NCI-H748 (cell line): ENCODE data around the gene FXN.
"Not testable (repeated sequence)": the region's sequence is repeated elsewhere in the genome, so short reads cannot be mapped to it uniquely, and the experiment has no call there.

ENCODE experiments used
- DNase-seq: peaks from one replicate; lab custom pipeline; 2025; ENCODE audit not compliant: unreplicated experiment; lab: John Stamatoyannopoulos, UW

FXN gene

DNA sequence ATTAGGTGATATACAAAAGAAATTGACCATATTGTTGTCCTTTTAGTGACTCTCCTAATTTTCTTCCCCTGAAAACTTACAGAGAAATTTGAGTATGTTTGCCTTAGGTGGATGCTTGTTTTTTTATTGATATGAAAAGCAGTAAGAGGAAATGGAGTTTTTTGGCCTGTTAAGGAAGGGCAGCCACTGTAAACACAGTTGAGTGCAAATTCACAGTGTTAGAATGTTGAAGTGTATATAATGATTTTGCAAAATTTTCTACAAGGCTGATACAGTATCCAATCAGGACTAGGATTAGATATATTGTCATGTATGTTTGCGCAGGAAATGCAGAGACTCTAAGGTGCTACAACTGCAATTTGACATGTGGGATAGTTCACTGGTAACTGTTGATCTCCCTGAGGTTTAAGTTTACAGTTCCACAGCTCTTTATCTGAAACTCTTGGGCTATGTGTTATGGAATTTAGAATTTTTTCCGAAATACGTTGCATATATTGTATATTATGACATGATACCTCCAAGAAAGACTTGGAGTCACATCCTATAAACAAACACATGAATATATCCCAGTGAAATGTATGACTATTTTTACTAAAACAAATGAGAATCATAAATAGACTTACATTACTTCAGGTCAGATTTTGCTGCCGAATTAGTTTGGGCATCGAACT, 62.5 kb downstream of the FXN start:
- no peak for DNase-seq

DNA sequence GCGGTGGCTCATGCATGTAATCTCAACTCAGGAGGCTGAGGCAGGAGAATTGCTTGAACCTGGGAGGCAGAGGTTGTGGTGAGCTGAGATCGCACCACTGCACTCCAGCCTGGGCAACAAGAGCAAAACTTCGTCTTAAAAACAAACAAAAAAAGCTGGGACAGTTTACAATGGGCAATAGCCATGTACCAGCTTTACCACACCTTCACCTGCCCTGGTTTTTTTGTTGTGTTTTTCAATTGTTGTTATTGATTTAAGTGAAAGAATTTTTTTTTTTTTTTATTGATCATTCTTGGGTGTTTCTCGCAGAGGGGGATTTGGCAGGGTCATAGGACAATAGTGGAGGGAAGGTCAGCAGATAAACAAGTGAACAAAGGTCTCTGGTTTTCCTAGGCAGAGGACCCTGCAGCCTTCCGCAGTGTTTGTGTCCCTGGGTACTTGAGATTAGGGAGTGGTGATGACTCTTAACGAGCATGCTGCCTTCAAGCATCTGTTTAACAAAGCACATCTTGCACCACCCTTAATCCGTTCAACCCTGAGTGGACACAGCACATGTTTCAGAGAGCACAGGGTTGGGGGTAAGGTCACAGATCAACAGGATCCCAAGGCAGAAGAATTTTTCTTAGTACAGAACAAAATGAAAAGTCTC, 67.9 kb downstream of the FXN start:
- DNase-seq: peak; percentile 42

DNA sequence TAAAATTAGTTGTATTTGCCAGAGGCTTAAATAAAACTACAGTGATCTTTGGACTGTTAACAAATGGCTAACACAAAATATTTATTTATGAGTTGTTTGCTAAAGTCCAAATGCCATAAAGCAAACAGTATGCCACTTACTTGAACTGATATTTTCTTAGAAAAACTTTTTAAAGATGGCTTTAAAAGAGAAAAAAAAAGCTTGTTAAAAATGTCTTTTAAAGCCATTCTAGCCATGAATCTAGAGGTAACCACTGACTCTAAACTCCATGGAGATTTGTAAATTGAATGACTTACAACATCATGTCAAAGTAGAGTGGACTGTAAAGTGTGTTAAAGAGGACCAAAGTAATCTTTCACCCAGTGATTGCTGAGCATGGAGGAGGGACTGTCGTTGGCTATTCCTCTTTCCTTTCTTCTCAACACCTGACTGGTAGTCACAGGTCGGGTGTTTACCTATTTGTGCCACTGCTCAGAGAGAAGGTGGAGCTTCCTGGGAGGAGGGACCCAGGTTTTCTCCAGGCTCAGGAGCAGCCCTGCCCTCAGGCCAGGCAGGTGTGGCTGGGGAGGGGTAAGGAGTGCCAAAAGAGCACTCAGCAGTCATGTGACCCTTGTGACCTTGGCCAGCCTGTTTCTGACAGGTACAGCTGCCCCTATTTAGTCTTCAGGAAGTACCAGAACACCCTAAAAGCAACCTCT, 69.4 kb downstream of the FXN start:
- DNase-seq: peak; percentile 89

DNA sequence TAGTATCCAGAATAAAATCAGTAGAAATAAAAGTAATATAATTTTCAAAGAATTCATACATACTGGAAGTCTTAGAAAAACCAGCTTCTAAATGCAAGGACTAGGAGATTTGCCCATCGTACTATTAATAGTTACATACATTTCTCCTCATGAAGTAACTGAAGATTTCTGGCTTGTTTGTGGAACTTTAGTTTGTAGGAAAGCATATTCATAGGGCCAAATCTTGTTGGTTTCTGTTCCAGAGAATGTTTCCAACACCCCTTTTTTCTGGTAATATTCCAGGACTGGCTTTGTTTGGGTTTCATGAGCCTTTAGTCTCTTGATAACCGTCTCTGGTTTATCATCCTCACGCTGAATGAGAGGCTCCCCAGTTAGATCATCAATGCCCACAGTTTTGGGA, 72.2 kb downstream of the FXN start:
- DNase-seq: no peak

DNA sequence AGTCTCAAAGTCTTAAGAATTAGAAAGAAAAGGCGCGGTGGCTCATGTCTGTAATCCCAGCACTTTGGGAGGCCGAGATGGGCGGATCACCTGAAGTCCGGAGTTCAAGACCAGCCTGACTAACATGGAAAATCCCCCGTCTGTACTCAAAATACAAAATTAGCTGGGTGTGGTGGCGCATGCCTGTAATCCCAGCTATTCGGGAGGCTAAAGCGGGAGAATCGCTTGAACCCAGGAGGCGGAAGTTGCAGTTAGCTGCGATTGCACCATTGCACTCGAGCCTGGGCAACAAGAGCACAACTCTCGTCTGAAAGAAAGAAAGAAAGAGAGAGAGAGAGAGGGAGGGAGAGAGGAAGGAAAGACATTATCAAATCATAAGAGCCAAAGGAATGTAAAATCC, 73.2 kb downstream of the FXN start:
- not testable (repeated sequence) for DNase-seq

DNA sequence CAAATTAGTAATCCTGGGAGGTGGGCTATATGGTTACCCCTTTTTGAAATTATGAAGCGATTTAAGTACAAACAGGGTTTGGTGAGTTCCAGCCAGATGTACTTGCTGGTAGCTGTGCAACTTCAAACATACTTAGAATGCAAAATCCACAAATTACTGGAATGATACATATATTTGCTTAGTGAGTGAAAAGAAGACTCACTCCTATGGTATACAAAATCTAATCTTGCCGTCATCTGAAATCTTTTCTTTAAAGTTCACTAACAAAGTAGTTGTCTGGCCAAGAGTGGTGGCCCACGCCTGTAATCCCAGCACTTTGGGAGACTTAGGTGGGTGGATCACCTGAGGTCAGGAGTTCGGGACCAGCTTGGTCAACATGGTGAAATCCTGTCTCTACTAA, 73.6 kb downstream of the FXN start:
- DNase-seq: no peak

DNA sequence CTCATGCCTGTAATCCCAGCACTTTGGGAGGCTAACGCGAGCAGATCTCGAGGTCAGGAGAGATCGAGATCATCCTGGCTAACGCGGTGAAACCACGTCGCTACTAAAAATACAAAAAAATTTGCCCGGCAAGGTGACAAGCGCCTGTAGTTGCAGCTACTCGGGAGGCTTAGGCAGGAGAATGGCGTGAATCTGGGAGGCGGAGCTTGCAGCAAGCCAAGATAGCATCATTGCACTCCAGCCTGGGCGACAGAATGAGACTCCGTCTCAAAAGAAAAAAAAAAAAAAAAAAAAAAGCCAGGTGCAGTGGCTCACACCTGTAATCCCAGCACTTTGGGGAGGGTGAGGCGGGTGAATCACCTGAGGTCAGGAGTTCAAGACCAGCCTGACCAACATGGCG, 77.1 kb downstream of the FXN start:
- DNase-seq: not testable (repeated sequence)

DNA sequence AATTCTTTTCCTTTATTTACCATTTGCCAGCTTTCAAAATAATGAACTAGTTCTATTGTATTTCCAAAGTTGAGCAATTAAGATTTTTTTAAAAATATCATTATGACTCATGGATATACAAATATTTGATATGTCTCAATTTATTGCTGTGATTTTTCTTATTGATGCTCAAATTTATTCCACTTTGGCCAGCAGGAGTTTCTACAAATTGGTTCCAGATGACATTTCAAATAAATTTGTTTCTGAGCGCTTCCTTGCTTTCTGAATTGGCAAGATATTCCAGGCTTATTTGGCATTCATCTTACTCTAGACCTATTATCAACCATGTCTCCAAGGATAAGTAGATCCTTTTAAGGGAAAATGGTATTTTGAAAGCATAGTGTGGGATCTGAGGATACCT, 80.1 kb downstream of the FXN start:
- no peak for DNase-seq

DNA sequence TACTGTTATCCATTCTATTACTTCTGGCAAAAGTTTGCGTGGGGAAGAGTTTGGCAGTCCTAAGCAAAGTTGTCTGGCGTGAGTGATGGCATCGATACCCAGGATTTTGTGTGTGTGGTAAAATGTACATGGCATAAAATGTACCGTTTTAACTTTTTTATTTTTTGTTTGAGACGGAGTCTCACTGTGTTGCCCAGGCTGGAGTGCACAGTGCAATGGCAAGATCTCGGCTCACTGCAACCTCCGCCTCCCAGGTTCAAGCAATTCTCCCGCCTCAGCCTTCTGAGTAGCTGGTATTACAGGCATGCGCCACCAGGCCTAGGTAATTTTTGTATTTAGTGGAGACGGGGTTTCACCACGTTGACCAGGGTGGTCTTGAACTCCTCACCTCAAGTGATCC, 83.1 kb downstream of the FXN start:
- DNase-seq: no peak

DNA sequence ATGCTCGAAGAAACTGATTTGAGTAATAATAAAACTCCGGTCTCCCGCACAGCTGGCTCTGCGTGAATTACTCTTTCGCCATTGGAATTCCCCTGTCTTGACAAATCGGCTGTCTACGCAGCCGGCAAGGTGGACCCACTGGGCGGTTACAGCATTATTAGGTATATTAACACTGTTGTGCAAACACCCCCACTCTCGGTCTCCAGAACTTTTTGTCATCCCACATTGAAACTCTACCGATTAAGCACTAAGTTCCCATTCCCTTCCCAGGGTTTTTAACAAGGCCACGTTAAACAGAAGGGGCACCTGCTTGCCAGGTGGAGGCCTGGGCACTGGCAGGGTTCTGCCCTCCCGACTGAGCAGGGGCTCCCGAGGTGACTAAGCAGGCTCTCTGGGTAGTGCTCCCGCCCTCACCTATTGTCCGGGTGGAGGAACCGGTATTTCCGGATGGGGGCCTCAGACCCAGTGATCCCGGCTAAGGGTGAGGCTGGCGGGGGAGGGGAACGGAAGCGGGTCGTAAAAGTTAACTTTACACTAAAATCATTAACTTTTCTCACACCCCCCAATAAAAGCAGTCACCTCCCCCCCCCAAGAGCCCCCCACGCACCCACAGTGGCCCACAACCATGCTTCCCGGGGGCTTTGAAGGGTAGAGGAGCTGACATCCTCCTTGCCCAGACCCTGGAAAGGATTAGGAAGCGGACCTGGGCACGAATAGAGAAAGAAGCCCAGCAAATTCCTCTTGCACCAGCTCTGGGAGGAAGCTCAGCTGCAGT, 85.0 kb downstream of the FXN start:
- peak; percentile 96 for DNase-seq

DNA sequence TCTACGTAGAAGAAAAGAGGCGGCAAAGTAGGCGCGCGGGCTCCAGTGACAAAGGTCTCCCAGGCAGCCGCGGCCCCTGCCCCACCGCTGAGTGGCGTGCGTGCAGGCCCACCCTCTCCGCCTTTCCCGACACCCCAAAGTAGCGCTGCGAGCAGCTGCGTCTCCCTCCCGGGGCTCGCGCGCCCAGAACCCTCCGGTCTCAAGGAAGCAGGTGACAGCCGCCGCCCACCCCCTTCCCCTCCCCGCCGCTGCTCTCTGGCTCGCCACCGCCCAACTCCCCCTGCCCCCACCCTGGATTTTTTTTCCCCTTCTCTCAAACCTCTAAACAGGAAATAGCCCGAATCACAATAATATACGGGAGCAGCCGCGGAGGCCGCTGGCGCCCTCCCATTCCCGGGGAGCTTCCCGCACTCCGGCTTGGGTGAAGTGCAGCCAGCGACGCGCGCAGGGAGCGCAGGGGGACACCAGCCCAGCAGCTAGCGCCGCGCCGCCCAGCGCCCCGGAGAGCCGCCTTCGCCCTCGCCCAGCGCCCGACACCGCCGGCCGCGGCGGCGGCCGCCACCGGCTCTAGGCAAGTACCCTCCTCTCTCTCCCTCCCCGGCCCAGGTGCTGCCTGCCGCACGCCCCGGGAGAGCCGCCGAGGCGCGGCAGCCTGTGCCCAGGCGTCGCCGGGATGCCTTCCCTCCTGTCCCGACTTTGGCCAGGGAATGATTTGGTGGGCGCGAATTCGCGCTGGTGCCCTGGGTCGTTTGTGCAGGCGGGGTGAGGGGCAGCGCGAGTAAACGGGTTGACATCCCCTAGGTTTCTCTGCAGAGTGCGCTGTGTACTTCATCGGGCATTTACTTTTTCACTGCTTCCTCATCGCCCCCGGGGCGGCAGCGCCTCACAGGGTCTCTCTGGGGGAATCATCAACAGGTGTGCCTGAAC, 85.9 kb downstream of the FXN start:
- DNase-seq: peak; percentile 86

DNA sequence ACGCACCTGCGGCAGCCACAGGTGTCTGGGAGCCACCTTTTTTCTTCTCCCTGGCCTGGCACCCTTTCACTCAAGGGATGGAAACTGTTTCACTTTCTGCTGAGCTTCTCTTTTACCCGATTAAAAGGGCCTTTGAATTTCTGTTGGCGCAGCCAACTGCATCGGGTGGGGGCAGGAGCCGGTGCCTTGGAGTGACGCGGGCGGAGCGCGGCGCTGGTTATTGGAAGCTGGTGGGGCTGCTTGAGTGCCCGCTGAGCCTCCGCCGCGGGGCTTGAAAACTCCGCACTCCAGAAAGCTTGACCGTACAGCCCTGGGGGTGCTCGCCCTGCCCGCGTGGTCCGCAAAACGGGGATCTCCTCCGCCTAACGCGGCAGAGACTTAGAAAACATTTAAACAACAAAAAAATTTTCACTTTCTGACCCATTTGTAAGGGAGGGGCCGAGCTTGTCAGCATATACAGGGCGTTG, 86.6 kb downstream of the FXN start:
- DNase-seq: peak; percentile 86

DNA sequence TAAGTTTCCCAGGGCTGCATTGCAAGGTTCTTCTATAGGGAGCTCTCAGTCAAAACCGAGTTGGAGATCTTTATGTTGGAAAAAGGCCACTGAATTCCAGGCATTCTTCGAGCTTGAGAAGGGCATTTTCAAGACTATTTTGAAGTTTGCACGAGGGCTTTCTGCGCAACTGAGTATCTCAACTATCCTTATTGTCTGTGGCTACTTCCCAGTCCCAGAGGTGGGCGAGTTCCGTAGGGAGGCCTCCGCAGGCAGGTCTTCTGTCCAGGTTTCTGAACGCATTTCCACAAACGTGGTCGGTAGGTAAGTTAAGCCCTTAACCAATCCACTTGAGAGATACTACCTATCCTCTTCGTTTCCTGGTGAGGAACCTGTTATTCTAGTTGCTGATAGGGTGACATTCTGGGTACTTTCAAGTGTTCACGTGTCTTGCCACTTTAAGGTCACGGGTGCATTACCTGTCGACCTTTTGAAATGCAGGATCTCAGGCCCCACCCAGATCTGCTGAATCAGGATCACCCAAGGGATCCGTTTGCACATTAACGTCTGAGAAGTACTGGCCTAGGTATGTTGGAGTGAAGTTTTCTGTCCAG, 87.1 kb downstream of the FXN start:
- DNase-seq: peak; percentile 72

DNA sequence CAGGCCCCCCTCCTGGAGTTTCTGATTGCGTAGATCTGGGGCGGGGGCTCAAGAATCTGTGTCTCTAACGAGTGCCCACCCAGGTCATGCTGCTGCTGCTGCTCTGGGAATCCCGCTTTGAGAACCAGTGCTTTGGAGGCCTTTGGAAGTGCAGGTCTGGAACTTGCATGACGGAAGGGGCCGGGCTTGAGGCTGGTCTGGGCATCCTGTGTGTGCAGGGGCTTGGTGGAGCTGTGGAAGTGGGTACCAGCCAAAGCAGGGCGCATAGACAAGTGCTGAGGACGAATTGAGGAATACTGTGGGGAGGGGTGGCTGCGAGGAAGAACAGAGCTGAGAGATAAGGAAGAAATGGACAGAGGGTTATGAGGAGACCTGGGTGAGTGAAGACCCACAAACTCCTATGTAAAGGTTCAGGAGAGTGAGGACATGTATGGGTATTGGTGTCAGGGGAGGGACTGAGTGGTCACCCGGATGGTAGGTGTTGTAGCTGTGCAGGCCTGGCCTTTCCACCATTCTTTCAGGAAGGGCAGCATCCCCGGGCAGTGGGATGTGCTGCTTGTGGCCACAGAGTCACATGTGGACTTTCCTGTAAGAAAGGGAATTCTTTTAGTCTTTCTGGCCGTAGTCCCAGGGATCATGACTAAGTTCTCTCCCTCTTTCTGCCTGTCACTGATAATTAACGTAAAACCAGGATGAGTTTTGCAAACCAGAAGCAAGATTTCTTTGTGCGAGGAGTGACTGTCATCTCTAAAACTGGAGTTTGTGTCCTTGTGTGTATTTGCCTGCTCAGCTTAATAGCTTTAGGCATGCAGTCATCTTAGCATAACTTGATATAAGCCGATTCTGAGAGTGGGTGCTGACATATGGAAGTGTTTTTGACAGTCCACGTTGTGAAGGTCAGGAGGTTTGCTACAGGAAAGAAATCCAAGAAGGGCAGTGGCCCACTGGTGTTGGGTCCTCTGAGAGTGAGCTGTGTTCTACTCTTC, 95.2 kb downstream of the FXN start:
- DNase-seq: no peak

DNA sequence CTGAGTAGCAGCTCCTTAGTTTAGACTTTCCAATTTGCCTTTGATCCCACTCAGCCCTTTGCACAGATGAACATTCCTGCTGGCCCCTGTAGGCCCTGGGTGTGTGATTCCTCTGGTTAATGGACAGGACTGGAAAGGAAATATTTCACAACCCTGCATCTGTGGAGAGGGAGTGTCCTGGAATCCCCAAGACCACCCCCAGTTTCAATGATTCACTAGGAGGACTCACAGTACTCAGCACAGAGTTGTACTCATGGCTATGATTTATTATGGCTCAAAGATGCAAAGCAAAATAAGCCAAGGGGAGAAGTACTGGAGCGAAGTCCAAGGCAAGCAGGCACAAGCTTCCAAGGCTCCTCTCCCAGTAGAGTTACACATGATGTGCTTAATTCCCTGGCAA, 96.1 kb downstream of the FXN start:
- DNase-seq: no peak

DNA sequence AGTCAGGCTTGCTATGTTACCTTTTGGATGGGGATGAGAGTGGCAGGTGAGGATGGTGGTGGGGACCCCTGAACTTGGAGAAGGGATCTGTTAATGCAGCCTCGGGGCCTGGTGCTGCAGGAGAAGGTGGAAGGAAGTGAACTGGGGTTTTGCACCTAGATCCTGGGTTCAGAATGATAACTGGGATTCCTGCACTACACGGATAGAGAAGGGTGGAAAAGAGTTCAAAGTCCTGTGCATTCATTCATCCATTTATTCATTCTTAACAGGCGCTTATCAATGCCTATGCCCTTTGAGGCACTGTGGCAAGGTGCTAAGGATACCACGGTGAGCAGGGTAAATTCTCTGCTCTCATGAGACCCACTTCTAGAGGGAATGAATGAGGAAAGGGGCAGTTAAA, 96.8 kb downstream of the FXN start:
- no peak for DNase-seq

DNA sequence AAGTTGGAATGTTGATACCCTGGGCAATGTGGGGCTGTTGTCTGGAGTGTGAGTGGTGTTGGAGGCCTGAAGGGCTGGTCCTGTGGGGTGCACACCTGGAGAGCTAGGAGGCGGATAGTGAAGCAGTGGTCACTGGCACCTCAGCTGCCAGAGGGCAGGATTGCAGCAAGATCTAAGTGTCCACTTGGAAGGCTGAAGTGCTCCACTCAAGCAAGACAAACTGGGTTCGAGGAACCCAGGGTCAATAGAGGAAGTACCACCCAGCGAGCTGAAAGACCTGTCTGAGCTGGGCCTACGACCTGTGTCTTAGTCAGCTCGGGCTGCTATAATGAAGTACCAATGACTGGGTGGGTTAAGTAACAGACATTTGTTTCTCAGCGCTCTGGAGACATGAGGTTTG, 98.9 kb downstream of the FXN start:
- no peak for DNase-seq

DNA sequence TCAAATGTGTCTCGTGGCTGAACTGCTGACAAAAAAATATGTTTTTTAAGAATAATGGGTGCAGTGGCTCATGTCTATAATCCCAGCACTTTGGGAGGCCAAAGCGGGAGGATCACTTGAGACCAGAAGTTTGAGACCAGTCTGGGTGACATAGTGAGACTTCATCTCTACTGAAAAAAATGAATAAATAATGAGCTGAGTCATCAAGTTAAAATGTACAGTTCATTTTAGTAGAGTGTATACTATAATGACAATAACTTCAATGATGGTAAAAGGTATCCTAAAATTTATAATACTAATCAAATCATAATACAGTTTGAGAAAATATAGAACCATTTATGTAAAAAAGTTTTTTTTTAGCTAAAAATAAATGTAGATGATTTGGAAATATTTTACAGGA, 100.6 kb downstream of the FXN start:
- no peak for DNase-seq

DNA sequence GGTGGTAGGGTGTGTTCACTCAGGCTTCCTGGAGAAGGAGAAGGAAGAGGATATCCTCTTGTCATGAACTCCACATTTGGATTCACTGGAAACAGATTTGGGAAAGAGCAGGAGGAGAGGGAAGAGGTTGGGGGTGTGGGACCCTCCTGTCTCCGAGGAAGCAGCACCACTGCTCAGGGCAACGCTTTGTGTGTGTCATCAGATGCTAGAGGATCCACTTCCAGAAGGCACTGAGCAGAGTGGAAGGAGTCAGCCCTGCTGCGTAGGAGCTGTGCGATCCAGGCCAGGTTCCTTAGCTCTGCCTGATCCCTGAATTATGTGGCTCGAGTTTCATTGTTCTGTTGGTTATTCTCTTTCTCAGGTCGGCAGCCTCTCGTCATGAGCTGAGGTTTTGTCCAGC, 101.2 kb downstream of the FXN start:
- DNase-seq: no peak
